K562 (cell line): ENCODE measurements around the gene SLC1A4. TPM values are rescaled to one million over a fixed set of nuclear protein-coding genes. Genes with fewer than 3 reads are reported as not detected.

Source experiments
- ATAC-seq: fragments of 200-7000 bp; cut with Tn5 transposase; 3 replicates; pipeline ENCODE4 v1.9.1; 2020; ENCODE audit warnings: moderate library complexity
- BruUV-seq: library from RNA; stranded (reverse); fragments of 400-500 nt; replicated peaks from 2 replicates; lab custom pipeline; 2021; lab: Mats Ljungman, UMichigan
- CTCF ChIA-PET: fragments of 300-600 bp; formaldehyde crosslinking; extraction: SDS; loops from one replicate; lab custom pipeline; 2021; ENCODE audit warnings: low intra/inter-chr PET ratio; lab: Yijun Ruan, JAX
- POLR2A ChIA-PET: fragments of 300-600, 350-650 bp; sonication (Branson Sonifier 250); formaldehyde crosslinking; extraction: SDS; loops from one replicate; lab custom pipeline; 2021; ENCODE audit warnings: antibody characterized with exemption, inconsistent platforms; lab: Yijun Ruan, JAX
- DNase-seq, 4 experiments: peaks; one replicate each; pipeline versions ENCODE4 v3.0.0 to v3.0.0-alpha.2; 2011 to 2018; ENCODE audit warnings: low spot score in 3 of 4, mixed read lengths in 3 of 4; ENCODE audit errors: extremely low read depth in 1 of 4
- FAIRE-seq: peaks from 2 replicates; lab custom pipeline; 2011; peaks lifted over from hg19 to GRCh38; lab: Jason Lieb, UNC
- H2AFZ ChIP-seq: 2 replicates; pipeline ENCODE4 v1.6.0; 2011; ENCODE audit warnings: low read depth, low read length, control low read depth, inconsistent platforms
- H3K27ac ChIP-seq: fragments of 200-600 bp; 3 replicates; pipeline ENCODE4 v1.8.0; 2011; ENCODE audit warnings: low read depth, mild to moderate bottlenecking, control low read depth, inconsistent platforms, low read length, moderate library complexity, mixed read lengths; ENCODE audit errors: extremely low read depth
- H3K27me3 ChIP-seq, 2 experiments: fragments of 300-600 bp in 1 of 2; 2 replicates in 1 of 2; 3 replicates in 1 of 2; pipeline versions ENCODE4 v1.6.0 to v1.8.0; 2011; ENCODE audit warnings: inconsistent platforms in 2 of 2, low read length in 2 of 2, mild to moderate bottlenecking in 1 of 2, mixed read lengths in 1 of 2, moderate library complexity in 1 of 2; ENCODE audit not compliant: control insufficient read depth in 2 of 2, insufficient read depth in 2 of 2
- H3K36me3 ChIP-seq: fragments of 300-600 bp; 3 replicates; pipeline ENCODE4 v1.8.0; 2011; ENCODE audit warnings: mild to moderate bottlenecking, low read length, inconsistent platforms; ENCODE audit not compliant: control insufficient read depth, insufficient read depth
- H3K4me1 ChIP-seq, 2 experiments: fragments of 200-600 bp in 1 of 2; replicated peaks in 1 of 2; 2 replicates in 1 of 2; 3 replicates in 1 of 2; pipeline versions ENCODE4 v1.5.1 to v1.8.0; 2011; ENCODE audit warnings: inconsistent platforms in 2 of 2, low read length in 2 of 2, mild to moderate bottlenecking in 1 of 2, mixed read lengths in 1 of 2, moderate library complexity in 1 of 2; ENCODE audit not compliant: control insufficient read depth in 2 of 2, insufficient read depth in 2 of 2
- H3K4me2 ChIP-seq: 2 replicates; pipeline ENCODE4 v1.6.1; 2011; ENCODE audit warnings: low read length, control low read depth, inconsistent platforms, mixed read lengths; ENCODE audit not compliant: insufficient read depth
- H3K4me3 ChIP-seq: fragments of 200-600 bp; sonication (generic), shearing (Covaris generic); 2 replicates; pipeline ENCODE4 v1.5.1; 2016; ENCODE audit warnings: control low read depth, inconsistent platforms
- H3K79me2 ChIP-seq: fragments of 200-600 bp; 3 replicates; pipeline ENCODE4 v1.8.0; 2011; ENCODE audit warnings: low read length, inconsistent platforms; ENCODE audit not compliant: control insufficient read depth, insufficient read depth
- H3K9ac ChIP-seq, 2 experiments: 2 replicates each; pipeline versions ENCODE4 v1.6.0 to v1.6.1; 2011; ENCODE audit warnings: low read depth in 2 of 2, low read length in 2 of 2, control low read depth in 1 of 2, inconsistent platforms in 1 of 2, mild to moderate bottlenecking in 1 of 2, mixed read lengths in 1 of 2; ENCODE audit not compliant: insufficient read depth in 1 of 2
- H3K9me1 ChIP-seq: one replicate; pipeline ENCODE4 v1.6.0; 2011; ENCODE audit warnings: inconsistent platforms, mild to moderate bottlenecking, low read length, moderate library complexity; ENCODE audit not compliant: control insufficient read depth, insufficient read depth
- H3K9me3 ChIP-seq: replicated peaks from 2 replicates; pipeline ENCODE4 v1.5.1; 2011; ENCODE audit warnings: low read depth, low read length, inconsistent platforms; ENCODE audit not compliant: control insufficient read depth, insufficient read depth
- H4K20me1 ChIP-seq: replicated peaks from 2 replicates; pipeline ENCODE4 v1.6.1; 2011; ENCODE audit warnings: low read length, inconsistent platforms, mixed read lengths; ENCODE audit not compliant: control insufficient read depth, insufficient read depth
- CBX3 ChIP-seq, 2 experiments: IDR thresholded peaks; 1 replicate in 1 of 2; 2 replicates in 1 of 2; pipeline ENCODE4 v1.6.1; 2012; ENCODE audit warnings: inconsistent platforms in 2 of 2, low read length in 2 of 2, borderline replicate concordance in 1 of 2, control low read depth in 1 of 2
- LCOR ChIP-seq: sonication (generic); formaldehyde crosslinking; IDR thresholded peaks from 2 replicates; pipeline ENCODE4 v1.8.0; 2022; ENCODE audit warnings: mild to moderate bottlenecking, missing genetic modification reagents
- MAFF ChIP-seq: IDR thresholded peaks from 2 replicates; pipeline ENCODE4 v1.6.1; 2012; ENCODE audit warnings: low read length, improper control_type of control experiment
- MXI1 ChIP-seq: IDR thresholded peaks from 2 replicates; pipeline ENCODE4 v1.6.1; 2011; ENCODE audit warnings: low read depth, mild to moderate bottlenecking, improper control_type of control experiment, low read length
- NCOA1 ChIP-seq: fragments of 450-650 bp; IDR thresholded peaks from 2 replicates; pipeline ENCODE4 v1.6.1; 2016; ENCODE audit warnings: low read depth
- NCOA2 ChIP-seq, 2 experiments: fragments of 450-650 bp; IDR thresholded peaks; 2 replicates each; pipeline ENCODE4 v1.6.1; 2018; ENCODE audit warnings: mild to moderate bottlenecking in 2 of 2, moderate library complexity in 1 of 2; ENCODE audit not compliant: partially characterized antibody in 2 of 2
- PHB ChIP-seq: fragments of 250-450 bp; sonication (Bioruptor Pico); IDR thresholded peaks from 2 replicates; pipeline ENCODE4 v1.5.0; 2021
- PHF8 ChIP-seq: fragments of 200-600 bp; sonication (generic); IDR thresholded peaks from 2 replicates; pipeline ENCODE4 v1.6.1; 2012; ENCODE audit warnings: mixed run types, mild to moderate bottlenecking, inconsistent platforms, low read length, moderate library complexity, borderline replicate concordance
- POLR2B ChIP-seq: fragments of 450-650 bp; IDR thresholded peaks from 2 replicates; pipeline ENCODE4 v1.6.1; 2018; ENCODE audit warnings: low read depth; ENCODE audit not compliant: partially characterized antibody
- POLR2H ChIP-seq: IDR thresholded peaks from 2 replicates; pipeline ENCODE4 v1.6.1; 2016; ENCODE audit warnings: missing genetic modification characterization, low read depth, mild to moderate bottlenecking, control low read depth, missing compliant biosample characterization, moderate library complexity
- RAD21 ChIP-seq, 2 experiments: fragments of 250-450 bp in 1 of 2; fragments of 450-650 bp in 1 of 2; sonication (Bioruptor Pico) in 1 of 2; formaldehyde crosslinking in 1 of 2; IDR thresholded peaks in 1 of 2; conservative IDR thresholded peaks in 1 of 2; 2 replicates each; pipeline versions ENCODE4 v1.4.0 to v1.8.0; 2020 to 2022; ENCODE audit warnings: mild to moderate bottlenecking in 2 of 2, moderate library complexity in 1 of 2
- RFX5 ChIP-seq: IDR thresholded peaks from 2 replicates; pipeline ENCODE4 v1.6.1; 2011; ENCODE audit warnings: low read depth, mild to moderate bottlenecking, improper control_type of control experiment, low read length
- XRCC3 ChIP-seq: fragments of 450-650 bp; IDR thresholded peaks from 2 replicates; pipeline ENCODE4 v1.6.1; 2017; ENCODE audit warnings: mild to moderate bottlenecking, moderate library complexity
- ZNF586 ChIP-seq: fragments of 450-650 bp; formaldehyde crosslinking; conservative IDR thresholded peaks from 2 replicates; pipeline ENCODE4 v1.4.0; 2020; ENCODE audit warnings: mild to moderate bottlenecking, moderate library complexity
- WGBS: fragments of 100-300 bp; shearing (Covaris generic); methylation state at CpG from one replicate; pipeline ENCODE4 v1.1.6; 2016; ENCODE audit warnings: low coverage, mixed read lengths; ENCODE audit not compliant: insufficient coverage; ENCODE audit errors: missing lambda C conversion rate; 5-methylcytosine and 5-hydroxymethylcytosine counted together
- in situ Hi-C: fragments of 300-500 bp; cut with MboI; formaldehyde crosslinking; loops from 4 replicates; pipeline ENCODE4 v1.15.0; 2018; ENCODE audit warnings: inconsistent platforms, mixed read lengths
- intact Hi-C: fragments of 100-400 bp; cut with micrococcal nuclease; formaldehyde crosslinking; loops from 2 replicates; pipeline ENCODE4 v1.14.2; 2022
- polyA plus RNA-seq, 8 experiments: library from polyadenylated mRNA; depleted of rRNA in 4 of 8; stranded (reverse) in 5 of 8; unstranded in 3 of 8; fragments of >200 nt; fragmentation: Nextera tagmentation in 2 of 8; fragmentation: Illumina TruSeq in 1 of 8; extraction: Ambion mirVana in 2 of 8; extraction: Trizol in 1 of 8; gene quantifications; 2 replicates each; pipeline versions ENCODE4 v1.2.1 to v1.2.3, GENCODE V29; 2011 to 2014; ENCODE audit warnings: inconsistent platforms in 1 of 8, missing spikeins in 1 of 8
- total RNA-seq, 7 experiments: library from RNA; depleted of rRNA in 6 of 7; stranded (reverse); fragments of >200 nt in 6 of 7; fragmentation: Illumina TruSeq in 2 of 7; extraction: Trizol in 2 of 7; gene quantifications; 2 replicates each; pipeline versions ENCODE4 v1.2.1 to v1.2.3, GENCODE V29; 2011 to 2021; ENCODE audit warnings: low replicate concordance in 1 of 7
- TF ChIP-seq, protein P1 (sequence below): fragments of 450-650 bp; IDR thresholded peaks from 2 replicates; pipeline ENCODE4 v1.6.1; 2017; ENCODE audit warnings: mild to moderate bottlenecking, moderate library complexity
- TF ChIP-seq, protein P2 (sequence below): fragments of 250-450 bp; sonication (Bioruptor Pico); IDR thresholded peaks from 2 replicates; pipeline ENCODE4 v1.5.0; 2020; ENCODE audit warnings: mild to moderate bottlenecking, borderline replicate concordance
- TF ChIP-seq, protein P3 (sequence below): fragments of 250-450 bp; sonication (Bioruptor Pico); IDR thresholded peaks from 2 replicates; pipeline ENCODE4 v1.8.0; 2021; ENCODE audit warnings: moderate library complexity, mild to moderate bottlenecking, inconsistent platforms

SLC1A4 gene
- total and polyA plus RNA-seq, 9 of the 15 experiments (the other 6 are each of a cell fraction or from before 2014, with no cell fraction given) = 4.4 to 24.0 (median 10.9) TPM

DNA sequence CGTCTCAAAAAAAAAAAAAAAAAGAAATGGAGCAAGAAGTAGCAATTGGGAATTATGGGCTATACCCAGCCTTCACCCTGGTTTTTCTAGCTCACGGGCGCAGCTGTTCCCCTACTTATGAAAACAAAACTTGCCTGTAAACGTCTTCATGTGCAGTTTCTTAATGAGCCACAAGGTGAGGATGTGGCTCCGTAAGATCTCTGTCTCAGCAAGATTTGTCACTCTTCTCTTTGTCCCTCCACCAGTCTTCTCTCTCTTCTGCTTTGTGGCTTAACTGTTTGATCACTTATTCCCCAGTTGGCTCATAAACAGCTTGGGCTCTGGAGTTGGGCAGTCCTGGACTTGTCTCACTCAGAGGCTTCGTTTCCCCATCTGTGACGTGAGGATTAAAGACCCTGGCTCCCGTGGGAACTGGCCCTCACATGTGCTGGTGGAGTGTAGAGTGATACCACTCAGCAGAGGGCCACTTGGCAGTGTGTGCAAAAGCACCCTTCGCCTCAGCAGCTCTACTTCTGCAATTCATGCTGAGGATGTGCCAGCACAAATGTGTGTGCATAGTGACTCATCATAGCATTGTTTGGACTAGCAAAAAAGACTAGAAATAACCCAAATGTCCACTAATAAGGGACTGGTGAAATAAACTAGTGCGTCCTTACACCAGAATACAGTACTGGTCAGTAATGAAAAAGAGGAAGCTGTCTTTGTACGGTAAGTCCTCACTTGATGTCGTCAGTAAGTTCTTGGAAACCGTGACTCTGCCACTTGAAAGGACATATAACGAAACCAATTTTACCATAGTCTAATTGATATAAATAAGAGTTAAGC is 75.7 kb downstream of the SLC1A4 start:
- CTCF ChIA-PET = interaction anchor here (0.5 to 3.5 kb wide), 3 partner anchors 123 to 456 kb away, joined by 3 to 16 read pairs (median 4); no protein-coding TSS in a partner anchor
- peak overlapping the region; percentile 55 to 80; a peak in 3 of 4 replicates for H3K9ac ChIP-seq
- no peaks in the 10 kb centered on the region for H3K9me3 ChIP-seq
- peaks cover 4% of the 10 kb centered on the region; the same call in 1 of the 2 replicates for H4K20me1 ChIP-seq
- DNase-seq (peak; percentile 51 to 79 (median 57)), FAIRE-seq (peak; percentile 89), ATAC-seq (peak; percentile 81)
- peaks cover 23 to 36% of the 10 kb centered on the region in 2 experiments for H3K4me1 ChIP-seq
- POLR2A ChIA-PET = interaction anchor here (0.5 to 1.6 kb wide), 7 partner anchors 9 to 211 kb away, joined by 3 to 9 read pairs (median 4); partner anchors contain the start of genes ACTR2 and CEP68
- no peaks in the 10 kb centered on the region for H3K27me3 ChIP-seq
- H3K4me2 ChIP-seq = peak overlapping the region; percentile 75
- in situ Hi-C loops (loop anchor here (10.0 kb wide), 1 partner anchor 510 kb away; no protein-coding TSS in a partner anchor), intact Hi-C loops (loop anchor here (1.0 to 10.0 kb wide), 8 partner anchors 66 to 507 kb away; partner anchors contain the start of genes RAB1A and SPRED2)
- H3K4me3 ChIP-seq = no peak overlapping the region
- H3K27ac ChIP-seq = peak overlapping the region; percentile 76
- H3K79me2 ChIP-seq = peaks cover 35% of the 10 kb centered on the region
- BruUV-seq = TSS peak; percentile 59
- WGBS = 15% methylated on average over 14 of the region's 14 CpGs
- H2AFZ ChIP-seq = peak overlapping the region; percentile 66
- peaks cover 6% of the 10 kb centered on the region; the same call in 2 of the 3 replicates for H3K36me3 ChIP-seq
- no peaks in the 10 kb centered on the region for H3K9me1 ChIP-seq
- TF ChIP-seq POLR2H (tag) (no peak; the same call in none of the 2 replicates), ZNF586 (no peak), NCOA2 (IDR thresholded peaks at IDR 0.05; ENCODE audit: partially characterized antibody in 2 of 2) (no peak), RFX5 (no peak), LCOR (peak; percentile 62), PHF8 (peak; percentile 35; the same call in 1 of the 2 replicates), POLR2B (peak; percentile 29), XRCC3 (no peak), MXI1 (no peak), PHB (no peak), CBX3 (IDR thresholded peaks at IDR 0.05; ENCODE audit: borderline replicate concordance in 1 of 2, low read length in 2 of 2) (peak in 1 of 2 experiments; percentile 62; a peak in 1 of 3 replicates), RAD21 (CRISPR knock-in tag; conservative IDR thresholded peaks at IDR 0.05 in 1 of 2, IDR thresholded peaks at IDR 0.05 in 1 of 2) (peak; percentile 80 to 93), MAFF (peak; percentile 1; the same call in 1 of the 2 replicates), NCOA1 (no peak)
- TF ChIP-seq, protein P1, sequence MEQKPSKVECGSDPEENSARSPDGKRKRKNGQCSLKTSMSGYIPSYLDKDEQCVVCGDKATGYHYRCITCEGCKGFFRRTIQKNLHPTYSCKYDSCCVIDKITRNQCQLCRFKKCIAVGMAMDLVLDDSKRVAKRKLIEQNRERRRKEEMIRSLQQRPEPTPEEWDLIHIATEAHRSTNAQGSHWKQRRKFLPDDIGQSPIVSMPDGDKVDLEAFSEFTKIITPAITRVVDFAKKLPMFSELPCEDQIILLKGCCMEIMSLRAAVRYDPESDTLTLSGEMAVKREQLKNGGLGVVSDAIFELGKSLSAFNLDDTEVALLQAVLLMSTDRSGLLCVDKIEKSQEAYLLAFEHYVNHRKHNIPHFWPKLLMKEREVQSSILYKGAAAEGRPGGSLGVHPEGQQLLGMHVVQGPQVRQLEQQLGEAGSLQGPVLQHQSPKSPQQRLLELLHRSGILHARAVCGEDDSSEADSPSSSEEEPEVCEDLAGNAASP = no peak
- TF ChIP-seq, protein P2, sequence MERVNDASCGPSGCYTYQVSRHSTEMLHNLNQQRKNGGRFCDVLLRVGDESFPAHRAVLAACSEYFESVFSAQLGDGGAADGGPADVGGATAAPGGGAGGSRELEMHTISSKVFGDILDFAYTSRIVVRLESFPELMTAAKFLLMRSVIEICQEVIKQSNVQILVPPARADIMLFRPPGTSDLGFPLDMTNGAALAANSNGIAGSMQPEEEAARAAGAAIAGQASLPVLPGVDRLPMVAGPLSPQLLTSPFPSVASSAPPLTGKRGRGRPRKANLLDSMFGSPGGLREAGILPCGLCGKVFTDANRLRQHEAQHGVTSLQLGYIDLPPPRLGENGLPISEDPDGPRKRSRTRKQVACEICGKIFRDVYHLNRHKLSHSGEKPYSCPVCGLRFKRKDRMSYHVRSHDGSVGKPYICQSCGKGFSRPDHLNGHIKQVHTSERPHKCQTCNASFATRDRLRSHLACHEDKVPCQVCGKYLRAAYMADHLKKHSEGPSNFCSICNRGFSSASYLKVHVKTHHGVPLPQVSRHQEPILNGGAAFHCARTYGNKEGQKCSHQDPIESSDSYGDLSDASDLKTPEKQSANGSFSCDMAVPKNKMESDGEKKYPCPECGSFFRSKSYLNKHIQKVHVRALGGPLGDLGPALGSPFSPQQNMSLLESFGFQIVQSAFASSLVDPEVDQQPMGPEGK (CRISPR knock-in tag) = no peak
- TF ChIP-seq, protein P3, sequence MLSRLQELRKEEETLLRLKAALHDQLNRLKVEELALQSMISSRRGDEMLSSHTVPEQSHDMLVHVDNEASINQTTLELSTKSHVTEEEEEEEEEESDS (CRISPR knock-in tag) = no peak
